Upper lobe of left lung (tissue), 6 donors: ENCODE results near the gene NANOGP8. TPM values are rescaled to one million over a fixed set of nuclear protein-coding genes. Genes with fewer than 3 reads are reported as not detected.

Source experiments
- ATAC-seq, 2 donors: fragments of 200-7000 bp; cut with Tn5 transposase; one replicate each; pipeline ENCODE4 v1.9.1; 2022; ENCODE audit warnings: mild to moderate bottlenecking in 2 of 2, moderate library complexity in 2 of 2; ENCODE audit not compliant: low FRiP score in 2 of 2
- DNase-seq, 2 donors: peaks; one replicate each; pipeline ENCODE4 v3.0.0-alpha.2; 2019 to 2020
- H3K27ac ChIP-seq, 4 donors: fragments of 200-600 bp; sonication (generic); one replicate each; pipeline ENCODE4 v1.5.1; 2016 to 2019
- H3K27me3 ChIP-seq, 4 donors: fragments of 200-600 bp; sonication (generic); one replicate each; pipeline ENCODE4 v1.5.1; 2017 to 2019
- H3K36me3 ChIP-seq, 4 donors: fragments of 200-600 bp; sonication (generic); one replicate each; pipeline ENCODE4 v1.5.1; 2016 to 2019
- H3K4me1 ChIP-seq, 4 donors: fragments of 200-600 bp; sonication (generic); one replicate each; pipeline ENCODE4 v1.5.1; 2018 to 2019
- H3K4me3 ChIP-seq, 4 donors: fragments of 200-600 bp; sonication (generic); one replicate each; pipeline ENCODE4 v1.5.1; 2017 to 2019; ENCODE audit warnings: mild to moderate bottlenecking in 2 of 4, moderate library complexity in 1 of 4
- H3K9me3 ChIP-seq, 4 donors: fragments of 200-600 bp; sonication (generic); one replicate each; pipeline ENCODE4 v1.5.1; 2018 to 2019
- EP300 ChIP-seq, 4 donors: sonication (generic); formaldehyde crosslinking; IDR thresholded peaks; one replicate each; pipeline ENCODE4 v1.5.1; 2017; ENCODE audit warnings: antibody characterized with exemption in 4 of 4, control low read depth in 2 of 4
- POLR2A ChIP-seq, 4 donors: fragments of 450-650 bp; IDR thresholded peaks; one replicate each; pipeline ENCODE4 v1.5.1; 2016 to 2017; ENCODE audit warnings: antibody characterized with exemption in 4 of 4, mild to moderate bottlenecking in 2 of 4
- POLR2AphosphoS5 ChIP-seq, 2 donors: sonication (generic); formaldehyde crosslinking; IDR thresholded peaks; one replicate each; pipeline ENCODE4 v1.5.1; 2017; ENCODE audit warnings: antibody characterized with exemption in 2 of 2
- WGBS, 2 donors: methylation state at CpG; one replicate each; pipeline ENCODE4 v1.1.5; 2017 to 2018; 5-methylcytosine and 5-hydroxymethylcytosine counted together
- total RNA-seq, 6 donors: library from RNA; depleted of rRNA in 4 of 6; stranded (reverse); fragments of >200 nt in 4 of 6; gene quantifications; one replicate each; pipeline versions ENCODE4 v1.1.0 to v1.2.1, GENCODE V29; 2016 to 2021
- TF ChIP-seq, protein P1 (sequence below), 6 experiments: fragments of 450-650 bp in 4 of 6; fragments of 200-600 bp in 2 of 6; sonication (generic) in 2 of 6; IDR thresholded peaks; one replicate each; pipeline ENCODE4 v1.5.1; 2016 to 2019; ENCODE audit warnings: antibody characterized with exemption in 6 of 6
- donor health status: DM: no; HTN: no; CAD: no; lungs with moderate emphysema.
- donor health status: DM: no; HTN: yes; CAD: no; lungs with severe emphysema.

NANOGP8 gene
- total RNA-seq, 6 donors from 2014 or later = 0.46 to 8.4 (median 1.4) TPM; not detected in 1

DNA sequence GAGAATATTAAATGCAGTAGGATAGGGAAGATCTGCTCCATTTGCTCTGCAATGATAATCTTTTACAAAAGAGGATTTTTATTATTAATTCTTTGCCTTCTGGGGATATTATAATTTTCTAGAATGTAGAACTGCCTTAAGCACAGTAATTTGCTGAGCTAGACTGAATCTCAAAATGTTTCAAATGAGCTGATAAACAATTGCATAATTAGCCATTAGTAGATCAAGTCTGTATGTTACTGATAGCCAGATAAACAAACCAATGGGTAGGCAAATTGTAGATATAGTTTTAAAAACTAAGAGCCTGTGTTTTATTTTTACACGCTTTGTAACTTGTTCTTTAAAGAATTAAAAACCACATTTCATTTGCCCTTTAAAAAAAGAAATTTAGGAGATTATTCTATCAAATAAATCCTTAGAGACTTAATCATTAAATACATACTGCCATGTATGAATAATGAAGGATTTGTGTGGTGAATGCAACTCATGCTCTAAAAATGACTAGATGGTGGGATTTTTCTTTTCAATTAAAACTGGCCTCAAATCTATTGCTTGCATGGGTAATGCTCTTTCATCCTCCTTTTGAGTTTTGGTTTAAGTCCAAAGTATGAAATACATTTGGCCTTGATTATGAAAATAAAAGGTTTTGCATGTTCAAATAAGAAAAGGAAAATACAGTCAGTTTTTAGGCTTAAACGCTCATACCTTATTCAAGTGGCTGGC, 32.6 kb upstream of the NANOGP8 start:
- no peaks in the 10 kb centered on the region for H3K9me3 ChIP-seq
- H3K4me3 ChIP-seq = no peak overlapping the region
- no peaks in the 10 kb centered on the region for H3K4me1 ChIP-seq
- no peak for TF ChIP-seq EP300 (IDR thresholded peaks at IDR 0.05)
- no peak for TF ChIP-seq POLR2AphosphoS5 (IDR thresholded peaks at IDR 0.05)
- TF ChIP-seq, protein P1, sequence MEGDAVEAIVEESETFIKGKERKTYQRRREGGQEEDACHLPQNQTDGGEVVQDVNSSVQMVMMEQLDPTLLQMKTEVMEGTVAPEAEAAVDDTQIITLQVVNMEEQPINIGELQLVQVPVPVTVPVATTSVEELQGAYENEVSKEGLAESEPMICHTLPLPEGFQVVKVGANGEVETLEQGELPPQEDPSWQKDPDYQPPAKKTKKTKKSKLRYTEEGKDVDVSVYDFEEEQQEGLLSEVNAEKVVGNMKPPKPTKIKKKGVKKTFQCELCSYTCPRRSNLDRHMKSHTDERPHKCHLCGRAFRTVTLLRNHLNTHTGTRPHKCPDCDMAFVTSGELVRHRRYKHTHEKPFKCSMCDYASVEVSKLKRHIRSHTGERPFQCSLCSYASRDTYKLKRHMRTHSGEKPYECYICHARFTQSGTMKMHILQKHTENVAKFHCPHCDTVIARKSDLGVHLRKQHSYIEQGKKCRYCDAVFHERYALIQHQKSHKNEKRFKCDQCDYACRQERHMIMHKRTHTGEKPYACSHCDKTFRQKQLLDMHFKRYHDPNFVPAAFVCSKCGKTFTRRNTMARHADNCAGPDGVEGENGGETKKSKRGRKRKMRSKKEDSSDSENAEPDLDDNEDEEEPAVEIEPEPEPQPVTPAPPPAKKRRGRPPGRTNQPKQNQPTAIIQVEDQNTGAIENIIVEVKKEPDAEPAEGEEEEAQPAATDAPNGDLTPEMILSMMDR (IDR thresholded peaks at IDR 0.05) = no peak
- TF ChIP-seq POLR2A (IDR thresholded peaks at IDR 0.05) = no peak
- DNase-seq (no peak), ATAC-seq (no peak)
- 73 to 75% methylated on average over 2 of the region's 2 CpGs for WGBS, 2 donors
- H3K27ac ChIP-seq = no peak overlapping the region
- no peaks in the 10 kb centered on the region for H3K27me3 ChIP-seq
- H3K36me3 ChIP-seq = no peaks in the 10 kb centered on the region

DNA sequence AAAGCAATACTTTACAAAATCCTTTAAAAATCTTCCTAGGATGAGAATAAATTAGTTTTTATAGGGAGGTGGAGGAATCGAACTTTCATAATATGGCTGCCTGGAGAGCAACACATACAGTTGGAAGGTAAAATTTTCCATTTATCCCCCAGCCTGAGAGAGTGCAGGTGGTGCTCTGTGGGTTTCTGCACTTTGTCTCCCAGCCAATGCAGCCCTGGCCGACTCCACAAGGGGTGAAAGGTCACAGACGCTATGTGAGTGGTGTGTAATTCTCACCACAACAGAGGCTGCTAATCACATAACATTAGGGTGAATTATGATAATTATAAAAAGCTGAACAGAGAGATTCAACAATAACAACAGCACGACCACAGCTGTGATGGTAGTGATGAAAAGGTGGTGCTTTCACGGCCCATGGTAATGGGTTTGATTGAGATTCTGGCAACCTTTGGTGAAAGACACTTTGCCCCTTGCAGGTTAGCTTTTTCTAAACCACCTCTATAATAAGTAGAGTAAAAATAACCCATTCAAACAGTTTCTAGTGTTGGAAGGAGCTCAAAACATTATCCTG, 30.1 kb upstream of the NANOGP8 start:
- Histone ChIP-seq H3K27ac (no peak overlapping the region), H3K9me3 (no peaks in the 10 kb centered on the region), H3K36me3 (no peaks in the 10 kb centered on the region), H3K27me3 (no peaks in the 10 kb centered on the region), H3K4me3 (no peak overlapping the region), H3K4me1 (no peaks in the 10 kb centered on the region)
- TF ChIP-seq EP300 (IDR thresholded peaks at IDR 0.05) (no peak), POLR2AphosphoS5 (IDR thresholded peaks at IDR 0.05) (no peak), POLR2A (IDR thresholded peaks at IDR 0.05) (no peak)
- TF ChIP-seq, protein P1 (IDR thresholded peaks at IDR 0.05) = no peak
- 54 to 59% methylated on average over 5 of the region's 5 CpGs for WGBS, 2 donors
- DNase-seq = no peak
- ATAC-seq = no peak

DNA sequence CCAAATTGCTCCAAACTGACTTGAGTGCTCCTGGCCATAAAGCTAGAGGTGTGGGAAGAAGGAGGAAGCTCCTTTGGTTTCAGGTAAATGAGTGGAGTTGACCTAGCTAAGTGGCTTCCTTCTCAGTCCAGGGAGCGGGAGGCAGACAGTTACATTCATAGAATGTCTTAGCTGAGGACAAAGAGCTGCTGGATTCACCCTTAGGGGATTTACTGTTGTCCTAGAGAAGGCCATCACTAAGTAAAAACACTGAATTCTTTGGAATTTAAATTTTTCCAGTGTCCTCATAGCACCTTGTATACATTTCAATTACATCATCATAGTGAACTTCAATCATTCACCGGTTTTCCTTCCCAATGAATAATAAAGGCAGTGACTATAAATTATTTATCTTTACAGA, 27.3 kb upstream of the NANOGP8 start:
- Histone ChIP-seq H3K4me1 (no peaks in the 10 kb centered on the region), H3K27ac (no peak overlapping the region), H3K9me3 (no peaks in the 10 kb centered on the region), H3K4me3 (no peak overlapping the region), H3K36me3 (no peaks in the 10 kb centered on the region), H3K27me3 (no peaks in the 10 kb centered on the region)
- no peak for DNase-seq
- no peak for ATAC-seq
- 92% methylated on average over 2 of the region's 2 CpGs for WGBS, 2 donors
- TF ChIP-seq EP300 (IDR thresholded peaks at IDR 0.05) (no peak), POLR2AphosphoS5 (IDR thresholded peaks at IDR 0.05) (no peak), POLR2A (IDR thresholded peaks at IDR 0.05) (no peak)
- TF ChIP-seq, protein P1 (IDR thresholded peaks at IDR 0.05) = no peak

DNA sequence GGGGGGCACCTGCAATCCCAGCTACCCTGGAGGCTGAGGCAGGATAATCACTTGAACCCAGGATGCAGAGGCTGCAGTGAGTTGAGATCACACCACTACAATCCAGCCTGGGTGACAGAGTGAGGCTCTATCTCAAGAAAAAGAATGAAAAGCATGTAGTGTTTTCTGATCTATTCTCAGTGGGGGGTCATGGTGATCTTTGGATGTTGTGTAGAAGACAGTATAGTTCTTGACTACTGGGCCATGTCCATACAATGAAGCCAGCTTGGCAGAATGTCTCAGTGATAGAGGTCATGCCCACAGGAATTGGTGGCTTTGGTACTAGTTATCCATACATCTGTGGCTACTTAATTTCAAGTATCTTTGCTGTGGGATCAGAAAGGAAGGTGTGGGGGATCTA, 26.8 kb upstream of the NANOGP8 start:
- H3K36me3 ChIP-seq = no peaks in the 10 kb centered on the region
- H3K27ac ChIP-seq = no peak overlapping the region
- ATAC-seq = no peak
- no peak for DNase-seq
- no peaks in the 10 kb centered on the region for H3K9me3 ChIP-seq
- no peaks in the 10 kb centered on the region for H3K27me3 ChIP-seq
- H3K4me1 ChIP-seq = no peaks in the 10 kb centered on the region
- H3K4me3 ChIP-seq = no peak overlapping the region
- TF ChIP-seq POLR2A (IDR thresholded peaks at IDR 0.05) = no peak
- TF ChIP-seq, protein P1 (IDR thresholded peaks at IDR 0.05) = no peak

DNA sequence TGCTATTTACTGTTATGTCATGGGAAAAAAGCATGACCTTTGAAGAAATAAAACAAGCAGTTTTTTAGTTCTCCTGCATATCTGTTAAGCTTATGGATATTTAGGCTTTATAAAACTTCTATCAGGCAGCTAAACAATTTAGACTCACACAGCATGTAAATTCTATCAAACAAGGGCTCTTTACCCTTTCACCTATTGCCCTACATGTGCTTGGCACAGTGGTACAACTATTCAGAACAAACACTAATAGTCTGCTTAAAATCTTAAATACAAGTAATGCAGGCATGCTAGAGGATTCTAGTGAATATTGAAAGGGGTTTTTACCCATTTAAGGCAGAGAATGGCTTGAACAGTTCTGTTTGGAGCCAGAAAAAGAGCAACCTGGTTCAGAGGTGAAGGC, 23.4 kb upstream of the NANOGP8 start:
- H3K4me1 ChIP-seq = no peaks in the 10 kb centered on the region
- H3K27ac ChIP-seq = no peak overlapping the region
- ATAC-seq (no peak), DNase-seq (no peak)
- no peak overlapping the region for H3K4me3 ChIP-seq
- H3K36me3 ChIP-seq = no peaks in the 10 kb centered on the region
- TF ChIP-seq POLR2AphosphoS5 (IDR thresholded peaks at IDR 0.05) (no peak), POLR2A (IDR thresholded peaks at IDR 0.05) (no peak), EP300 (IDR thresholded peaks at IDR 0.05) (no peak)
- TF ChIP-seq, protein P1 (IDR thresholded peaks at IDR 0.05) = no peak
- no peaks in the 10 kb centered on the region for H3K27me3 ChIP-seq
- no peaks in the 10 kb centered on the region for H3K9me3 ChIP-seq
